ENCODE data around the gene KLHL18. TPM values are rescaled to one million over a fixed set of nuclear protein-coding genes. Genes with fewer than 3 reads are reported as not detected.

The KLHL18 gene
- total and polyA plus RNA-seq, 2 of the 4 experiments (the other 2 are of a cell fraction): 29.1 to 76.2 TPM

GRCh38 chr3:47247131-47248064 is 35.3 kb upstream of the KLHL18 start:
- no peaks in the 10 kb centered on the region for H3K4me1 ChIP-seq (ENCODE audit: control insufficient read depth, insufficient read depth, low read length)
- H2BK20ac ChIP-seq (ENCODE audit: low read depth, low read length): no peak overlapping the region
- H4K91ac ChIP-seq (ENCODE audit: insufficient read depth, low read depth, low read length): no peak overlapping the region
- in situ Hi-C loops (cut with MboI; ENCODE audit: low sequenced_read_pairs): no loop called here
- no peak overlapping the region for H2BK15ac ChIP-seq (ENCODE audit: low read depth, low read length)
- no peak overlapping the region for H3K56ac ChIP-seq (ENCODE audit: extremely low read depth, insufficient read depth, low read length)
- no peak overlapping the region for H2AFZ ChIP-seq (replicated peaks; ENCODE audit: low read length, poor library complexity)
- H2BK120ac ChIP-seq (ENCODE audit: low read depth, low read length): no peak overlapping the region
- no peak overlapping the region for H3K27ac ChIP-seq (ENCODE audit: insufficient read depth, low read length)
- no peak overlapping the region for H4K8ac ChIP-seq (ENCODE audit: low read depth in 2 of 2, low read length in 2 of 2)
- no peak overlapping the region for H3K14ac ChIP-seq (replicated peaks; ENCODE audit: low read depth, low read length)
- no peak overlapping the region for H3K18ac ChIP-seq (ENCODE audit: low read depth, low read length)
- 79% methylated on average over 9 of the region's 14 CpGs; no CpG with 5 or more reads in 1 of the 2 experiments for WGBS, 2 experiments (ENCODE audit: extremely low coverage in 2 of 2, insufficient read length in 1 of 2)
- no peaks in the 10 kb centered on the region for H3K79me1 ChIP-seq (ENCODE audit: low read depth in 1 of 2, low read length in 2 of 2)
- H3K4me2 ChIP-seq (ENCODE audit: low read depth, low read length): no peak overlapping the region
- H2BK5ac ChIP-seq (ENCODE audit: low read depth, low read length, poor library complexity, severe bottlenecking): no peak overlapping the region
- ChIA-PET CTCF (interaction anchor here (0.6 kb wide), 1 partner anchor 39 kb away, joined by 8 read pairs; no protein-coding TSS in a partner anchor), POLR2A (ENCODE audit: unreplicated experiment) (no interaction called here)
- H4K20me1 ChIP-seq (ENCODE audit: insufficient read depth, low read length): no peaks in the 10 kb centered on the region; the same call in 1 of the 2 replicates
- no peak overlapping the region for H2AK5ac ChIP-seq (ENCODE audit: low read depth, low read length)
- H3K9me3 ChIP-seq (ENCODE audit: control insufficient read depth, insufficient read depth, low read length): no peaks in the 10 kb centered on the region
- H3K36me3 ChIP-seq (ENCODE audit: control insufficient read depth, insufficient read depth, low read length): no peaks in the 10 kb centered on the region
- H2AK9ac ChIP-seq (replicated peaks; ENCODE audit: low read depth, low read length, poor library complexity): no peak overlapping the region
- BruUV-seq (replicated peaks): no TSS peak
- TF ChIP-seq MAFK (IDR thresholded peaks at IDR 0.05; ENCODE audit: low read depth, low read length): no peak
- no peak for TF ChIP-seq RAD21 (IDR thresholded peaks at IDR 0.05; ENCODE audit: low read length)
- TF ChIP-seq RFX5 (IDR thresholded peaks at IDR 0.05; ENCODE audit: low read depth, low read length): no peak
- TF ChIP-seq USF2 (IDR thresholded peaks at IDR 0.05; ENCODE audit: low read depth, low read length): no peak
- no peak for TF ChIP-seq ELK1 (IDR thresholded peaks at IDR 0.05; ENCODE audit: borderline replicate concordance, low read depth, low read length)
- TF ChIP-seq RCOR1 (IDR thresholded peaks at IDR 0.05; ENCODE audit: insufficient replicate concordance, low read length): no peak
- no peak for TF ChIP-seq MAZ (IDR thresholded peaks at IDR 0.05; ENCODE audit: borderline replicate concordance, low read depth, low read length)
- no peak for TF ChIP-seq CTCF (conservative IDR thresholded peaks at IDR 0.05; ENCODE audit: low read depth, low read length)
- no peak for TF ChIP-seq SMC3 (IDR thresholded peaks at IDR 0.05; ENCODE audit: low read depth, low read length)
- TF ChIP-seq NFE2L2 (IDR thresholded peaks at IDR 0.05; ENCODE audit: low read depth, low read length): no peak
- TF ChIP-seq BHLHE40 (IDR thresholded peaks at IDR 0.05; ENCODE audit: low read depth, low read length): no peak
- TF ChIP-seq FOS (IDR thresholded peaks at IDR 0.05; ENCODE audit: low read depth, low read length): no peak
- no peak overlapping the region for H3K4me3 ChIP-seq (ENCODE audit: insufficient read depth, low read depth, low read length)
- H3K9ac ChIP-seq (ENCODE audit: low read depth, low read length): no peak overlapping the region
- H3K23ac ChIP-seq (ENCODE audit: low read depth, low read length): no peak overlapping the region
- no peak for DNase-seq
- dilution Hi-C loops (cut with HindIII; ENCODE audit: low sequenced_read_pairs, unreplicated experiment): no loop called here
- H3K4ac ChIP-seq (ENCODE audit: low read depth, low read length): no peak overlapping the region
- intact Hi-C loops (cut with micrococcal nuclease): no loop called here
- H3K27me3 ChIP-seq (ENCODE audit: control insufficient read depth, insufficient read depth, low read length): no peaks in the 10 kb centered on the region
- ATAC-seq (ENCODE audit: low read depth): no peak
- no peaks in the 10 kb centered on the region for H3K9me1 ChIP-seq (ENCODE audit: insufficient read depth, low read length)
- no peak overlapping the region for H4K5ac ChIP-seq (ENCODE audit: low read depth, low read length)

Measured in IMR-90 (cell line).